ENCODE data around the gene PRX.
A peak's percentile ranks its signal among the peaks of the same experiment; 100 is the strongest.

PRX gene

DNA sequence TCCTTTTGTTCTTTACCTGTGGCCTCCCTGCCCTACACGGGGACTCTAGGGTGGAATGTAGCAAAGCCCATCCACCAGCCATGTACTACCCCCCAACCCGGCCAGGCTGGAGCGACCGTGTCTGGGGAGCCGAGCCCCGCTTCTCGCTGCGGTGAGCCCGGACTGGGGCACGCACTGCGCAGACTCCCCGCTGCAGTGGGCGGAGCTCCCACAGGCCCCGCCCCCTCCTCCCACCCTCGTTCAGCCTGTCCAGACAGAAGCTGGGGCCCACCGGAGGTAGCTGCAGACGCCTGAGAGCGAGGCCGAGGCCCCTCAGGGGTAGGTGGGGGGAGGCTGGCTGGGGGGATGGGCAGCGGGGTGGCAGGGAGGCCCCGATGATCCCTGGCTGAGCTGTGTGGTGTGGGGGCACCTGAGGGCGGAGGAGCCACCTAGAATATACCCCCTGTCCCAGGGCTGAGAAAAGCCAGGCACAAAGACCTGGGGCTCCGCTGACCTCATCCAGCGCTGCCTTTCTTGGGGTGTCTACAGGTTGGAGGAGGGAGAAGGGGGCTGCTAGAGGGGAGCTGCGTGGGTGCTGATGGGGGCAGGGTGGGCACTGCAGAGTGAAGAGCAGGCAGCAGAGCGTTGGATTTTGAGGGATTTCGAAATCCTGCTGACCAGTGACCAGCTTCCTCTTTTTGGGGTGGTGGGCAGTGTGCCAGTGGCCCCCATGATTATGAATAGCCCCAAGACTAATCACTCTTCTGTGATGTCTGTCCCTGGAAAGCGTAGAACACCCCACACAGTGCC lies 47.4 kb downstream of the PRX start:
- DNase-seq (ENCODE audit: low read depth) = peak; percentile 19

DNA sequence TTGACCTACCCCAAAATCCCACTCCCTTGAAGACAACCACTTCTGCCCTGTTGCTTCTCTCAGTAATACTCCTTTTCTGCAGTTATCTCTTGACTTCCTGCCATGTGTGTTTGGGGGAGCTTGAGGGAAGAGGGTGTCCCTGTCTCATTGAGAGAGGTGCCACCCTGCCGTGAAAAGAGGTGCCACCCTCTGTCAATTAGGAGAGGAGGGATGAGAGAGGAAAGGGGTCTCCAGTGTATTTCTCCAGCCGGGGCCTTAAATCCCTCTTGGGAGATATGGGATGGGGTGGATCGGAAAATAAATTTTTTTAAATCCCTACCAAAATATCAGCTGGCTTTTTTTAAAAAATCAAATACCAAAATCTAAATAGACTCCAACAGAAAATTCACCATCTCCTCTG lies 48.2 kb downstream of the PRX start:
- no peak for DNase-seq (ENCODE audit: low read depth)

DNA sequence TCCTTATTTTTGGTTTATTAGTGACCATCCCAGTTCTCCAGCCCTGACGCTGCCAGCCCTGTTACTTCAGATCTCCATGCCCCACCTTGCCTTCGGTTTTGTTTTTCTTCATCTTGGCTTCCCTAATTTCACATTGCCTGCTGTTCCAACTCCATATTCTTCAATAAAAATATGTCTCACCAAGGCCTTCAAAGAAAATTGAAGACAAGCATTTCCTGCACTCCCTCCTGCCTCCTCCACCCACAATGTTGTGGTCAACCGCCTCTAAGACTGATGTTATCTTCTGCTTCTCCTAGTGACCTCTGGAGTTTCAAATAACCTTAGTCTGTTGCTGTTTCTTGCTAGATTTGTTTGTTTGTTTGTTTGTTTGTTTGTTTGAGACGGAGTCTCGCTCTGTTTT lies 50.1 kb downstream of the PRX start:
- DNase-seq (ENCODE audit: low read depth) = no peak

DNA sequence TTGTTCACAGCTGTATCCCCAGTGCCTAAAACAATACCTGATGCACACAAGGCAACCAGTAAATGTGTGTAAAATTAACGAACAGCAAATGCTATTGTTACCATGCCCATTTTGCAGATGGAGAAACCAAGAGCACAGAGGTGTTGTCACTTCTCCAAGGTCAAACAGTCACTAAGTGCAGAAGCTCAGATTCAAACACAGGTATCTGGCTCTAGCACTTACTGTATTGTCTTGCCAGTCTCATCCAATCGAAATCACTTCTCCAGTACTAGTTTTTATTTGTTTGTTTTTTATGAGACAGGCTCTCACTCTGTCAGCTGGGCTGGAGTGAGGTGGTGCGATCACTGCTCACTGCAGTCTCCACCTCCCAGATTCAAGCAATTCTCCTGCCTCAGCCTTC lies 51.0 kb downstream of the PRX start:
- DNase-seq (ENCODE audit: low read depth) = no peak

DNA sequence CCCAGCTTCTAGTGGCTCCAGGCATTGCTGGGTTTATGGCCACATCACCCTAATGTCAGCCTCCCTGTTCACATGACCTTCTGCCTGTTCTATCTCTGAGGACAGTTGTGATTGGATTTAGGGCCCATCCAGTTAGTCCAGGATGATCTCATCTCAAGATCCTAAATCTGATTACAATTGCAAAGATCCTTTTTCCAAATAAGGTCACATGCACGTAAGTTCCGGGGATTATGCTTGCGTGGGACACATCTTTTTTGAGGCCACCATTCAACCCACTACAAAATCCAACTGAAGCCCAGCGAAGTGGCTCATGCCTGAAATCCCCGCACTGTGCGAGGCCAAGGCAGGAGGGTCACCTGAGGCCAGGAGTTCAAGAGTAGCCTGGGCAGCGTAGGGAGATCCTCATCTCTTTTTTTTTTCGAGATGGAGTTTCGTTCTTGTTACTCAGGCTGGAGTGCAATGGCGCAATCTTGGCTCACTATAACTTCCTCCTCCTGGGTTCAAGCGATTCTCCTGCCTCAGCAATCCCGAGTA lies 52.4 kb downstream of the PRX start:
- DNase-seq (ENCODE audit: low read depth) = no peak

DNA sequence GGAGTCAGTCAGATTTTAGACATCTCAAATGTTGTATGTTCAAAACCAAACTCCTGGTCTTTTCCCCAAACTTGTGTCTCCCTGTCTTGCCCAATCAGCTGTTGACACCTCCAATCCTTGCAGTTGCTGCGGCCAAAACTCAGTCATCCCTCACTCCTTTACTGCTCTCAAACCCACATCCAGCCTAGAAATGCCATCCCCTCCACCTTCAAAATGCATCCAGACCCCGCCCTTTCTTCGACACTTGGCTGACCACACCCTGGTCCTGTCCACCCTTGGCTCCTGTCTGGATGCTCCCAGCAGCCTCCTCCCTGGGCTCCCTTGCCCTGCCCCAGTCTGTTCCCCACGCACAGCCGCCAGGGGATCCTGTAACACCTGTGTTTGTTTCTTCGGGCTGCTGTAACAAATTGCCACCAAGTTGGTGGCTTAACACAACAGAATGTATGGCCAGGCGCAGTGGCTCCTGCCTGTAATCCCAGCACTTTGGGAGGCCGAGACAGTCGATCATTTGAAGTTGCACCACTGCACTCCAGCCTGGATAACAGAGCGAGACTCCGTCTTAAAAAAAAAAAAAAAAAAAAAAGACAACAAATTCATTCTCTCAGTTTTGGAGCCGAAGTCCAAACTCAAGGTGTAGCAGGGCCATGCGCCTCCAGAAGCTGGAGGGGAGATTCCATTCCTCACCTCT lies 53.0 kb downstream of the PRX start:
- DNase-seq (ENCODE audit: low read depth) = no peak

DNA sequence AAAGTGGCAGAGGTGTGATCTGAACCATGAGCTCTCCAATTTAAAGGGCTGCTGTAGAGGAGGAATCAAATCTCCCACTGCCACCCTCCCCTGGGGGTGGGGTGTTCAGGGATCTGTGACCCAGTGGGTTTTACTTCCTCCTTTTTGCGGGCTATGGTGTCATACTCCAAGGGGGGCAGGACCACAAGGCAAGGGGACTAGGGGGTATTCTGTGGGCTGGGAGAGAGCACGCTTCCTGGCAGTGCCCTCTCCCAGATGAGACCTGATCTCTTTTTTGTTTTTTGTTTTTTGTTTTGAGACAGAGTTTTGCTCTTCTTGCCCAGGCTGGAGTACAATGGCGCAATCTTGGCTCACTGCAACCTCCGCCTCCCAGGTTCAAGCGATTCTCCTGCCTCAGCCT lies 54.4 kb downstream of the PRX start:
- no peak for DNase-seq (ENCODE audit: low read depth)

DNA sequence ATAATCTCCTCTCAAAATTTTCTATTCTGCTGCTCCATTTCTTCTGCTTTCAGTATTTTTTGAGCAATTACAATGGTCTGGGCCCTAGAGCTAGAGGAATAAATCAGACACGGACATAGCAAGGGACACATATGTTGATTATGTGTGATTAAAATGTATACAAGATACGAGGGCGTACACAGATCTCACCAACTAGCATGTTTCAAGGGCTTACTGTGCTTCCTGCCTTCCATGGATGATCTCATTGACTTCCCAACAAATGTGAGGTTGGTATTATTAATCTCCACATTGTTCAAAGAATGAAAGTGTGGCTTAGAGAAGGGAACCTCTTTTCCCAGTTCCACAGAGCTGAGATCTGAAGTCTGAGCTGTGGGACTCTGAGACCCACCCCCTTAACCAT lies 55.5 kb downstream of the PRX start:
- no peak for DNase-seq (ENCODE audit: low read depth)

DNA sequence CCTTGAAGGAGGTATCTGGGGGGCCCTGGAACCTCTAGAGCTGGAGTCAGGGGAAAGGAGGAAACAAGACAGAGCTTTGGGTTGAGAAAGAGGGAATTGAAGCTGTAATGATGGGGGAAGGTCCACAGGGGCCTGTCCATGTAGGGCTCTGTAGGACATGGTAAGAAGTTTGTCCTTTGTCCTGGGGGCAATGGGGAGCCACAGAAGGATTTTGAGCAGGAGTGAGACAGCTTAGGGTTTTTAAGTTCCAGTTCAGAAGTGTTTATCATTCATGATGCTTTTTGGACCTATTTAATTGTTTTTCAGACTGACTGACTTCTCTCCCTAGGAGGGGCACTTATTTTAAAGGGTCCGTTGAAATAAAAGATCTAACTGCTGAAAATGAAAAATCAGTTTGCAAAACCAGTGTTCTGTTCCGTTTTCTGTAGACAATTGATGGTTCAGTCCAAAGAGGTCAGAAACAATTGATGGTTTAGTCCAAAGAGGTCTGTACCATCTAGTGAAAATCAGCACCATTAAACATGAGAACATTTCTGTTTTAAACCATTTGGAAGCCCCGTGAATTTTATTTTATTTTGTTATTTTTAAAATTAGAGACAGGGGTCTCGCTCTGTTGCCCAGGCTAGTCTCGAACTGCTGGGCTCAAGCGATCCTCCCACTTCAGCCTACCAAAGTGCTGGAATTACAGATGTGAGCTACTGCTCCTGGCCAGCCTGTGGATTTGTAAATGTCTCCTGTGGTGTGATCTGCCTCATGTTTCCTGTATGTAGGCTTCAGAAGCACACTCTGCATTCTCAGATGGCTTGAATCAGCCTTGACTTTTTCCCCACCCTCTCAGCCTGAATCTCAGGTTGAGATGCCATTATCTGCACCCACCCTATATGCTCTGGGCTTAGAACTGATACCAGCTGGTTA lies 56.2 kb downstream of the PRX start:
- DNase-seq (ENCODE audit: low read depth) = no peak

DNA sequence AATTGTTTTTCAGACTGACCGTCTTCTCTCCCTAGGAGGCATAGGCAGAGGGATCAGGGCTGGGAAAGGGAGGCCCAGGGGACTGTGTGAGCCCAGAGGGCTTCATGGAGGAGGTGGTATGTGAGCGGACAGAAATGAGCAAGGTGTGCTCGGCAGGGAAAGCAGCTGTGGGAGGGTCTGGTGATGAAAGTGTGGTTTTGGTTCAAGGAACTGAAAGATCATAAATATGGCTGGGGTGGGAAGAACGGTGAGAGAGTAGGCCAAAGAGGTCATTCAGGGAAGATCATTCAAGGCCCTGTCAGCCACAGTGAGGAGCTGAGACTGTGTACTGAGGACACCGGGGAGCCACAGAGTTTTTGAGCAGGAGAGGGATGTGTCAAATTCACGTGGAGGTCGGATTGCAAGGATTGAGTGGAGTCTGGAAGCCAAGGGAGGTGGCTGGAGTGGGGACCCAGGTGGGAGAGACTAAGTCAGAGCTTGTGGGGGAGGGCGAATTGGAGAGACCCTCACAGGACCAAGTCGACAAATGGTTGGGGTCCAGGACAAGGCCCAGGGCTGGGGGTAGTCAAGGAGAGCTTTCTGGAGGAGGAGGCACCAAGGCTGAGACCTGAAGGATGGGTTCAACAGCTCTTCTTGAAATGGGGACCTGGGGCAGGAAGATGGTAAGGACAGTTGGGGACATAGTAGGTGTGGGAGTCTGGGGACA lies 57.0 kb downstream of the PRX start:
- DNase-seq (ENCODE audit: low read depth) = no peak

DNA sequence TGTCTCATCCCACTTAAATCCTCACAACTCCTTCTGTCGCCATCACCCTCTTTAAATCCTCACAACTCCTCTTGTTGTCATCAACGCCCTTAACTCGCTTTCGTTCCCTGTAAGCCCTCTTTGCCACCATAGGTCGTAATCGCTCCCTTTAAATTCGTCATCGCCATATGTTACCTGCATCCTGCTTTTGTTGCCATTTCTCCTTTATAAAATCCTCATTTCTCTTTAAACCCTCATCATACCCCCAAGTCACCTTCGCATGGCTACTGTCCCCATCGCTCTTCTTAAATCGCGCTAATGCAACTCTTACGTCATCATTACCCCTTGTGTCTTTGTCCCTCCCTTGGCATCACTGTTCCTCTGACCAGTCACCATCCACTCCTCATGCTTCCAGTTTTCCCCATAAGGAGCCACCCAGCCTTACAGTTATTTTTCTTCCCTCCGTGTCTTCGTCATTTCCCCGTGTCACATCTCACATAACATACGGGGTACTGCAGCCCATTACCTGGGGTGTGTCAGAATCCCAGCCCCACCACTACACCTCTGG lies 64.1 kb downstream of the PRX start:
- DNase-seq (ENCODE audit: low read depth) = no peak

DNA sequence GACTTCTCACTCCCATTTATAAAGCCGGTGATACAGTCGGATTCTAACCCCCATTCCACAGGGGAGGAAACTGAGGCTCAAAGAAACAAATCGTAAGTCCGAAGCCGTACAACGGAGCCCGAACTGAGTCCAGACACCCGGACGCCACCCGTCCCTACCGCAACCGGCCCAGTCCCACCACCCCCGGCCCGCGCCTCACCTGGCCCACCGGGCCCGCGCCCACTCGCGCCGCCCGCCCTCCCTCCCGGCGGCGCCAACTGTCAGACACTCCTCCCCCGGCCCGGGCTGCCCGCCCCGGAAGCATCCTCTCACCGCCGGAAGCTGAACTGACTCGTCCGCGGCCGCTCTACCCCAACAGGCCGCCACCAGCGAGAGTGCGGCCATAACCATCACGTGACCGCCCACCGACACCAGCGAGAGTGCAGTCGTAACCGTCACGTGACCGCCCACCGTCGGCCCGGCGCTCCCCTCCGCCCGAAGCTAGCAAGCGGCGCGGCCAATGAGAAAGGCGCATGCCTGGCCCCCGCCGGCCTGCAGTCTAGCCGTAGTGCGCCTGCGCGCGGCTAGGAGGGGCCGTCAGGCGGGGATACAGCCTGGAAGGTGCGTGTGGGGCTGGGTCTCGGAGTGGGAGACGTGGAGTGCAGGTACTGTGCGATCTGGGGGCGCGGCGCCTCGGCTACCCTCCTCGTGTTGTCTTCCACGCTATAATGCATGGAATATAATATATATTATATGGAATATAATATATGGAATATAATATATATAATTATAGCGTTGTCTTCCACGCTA lies 64.9 kb downstream of the PRX start, which contains the start of the genes C19orf47 and PLD3:
Gene C19orf47 (minus strand): TSS at position 273 of the 789 bp plus-strand sequence. CDS start 6,540 bp downstream, outside the sequence.
Gene PLD3 (plus strand): TSS at position 571 of the 789 bp plus-strand sequence. CDS start 17,789 bp downstream, outside the sequence.
- peak; percentile 98 for DNase-seq (ENCODE audit: low read depth)

DNA sequence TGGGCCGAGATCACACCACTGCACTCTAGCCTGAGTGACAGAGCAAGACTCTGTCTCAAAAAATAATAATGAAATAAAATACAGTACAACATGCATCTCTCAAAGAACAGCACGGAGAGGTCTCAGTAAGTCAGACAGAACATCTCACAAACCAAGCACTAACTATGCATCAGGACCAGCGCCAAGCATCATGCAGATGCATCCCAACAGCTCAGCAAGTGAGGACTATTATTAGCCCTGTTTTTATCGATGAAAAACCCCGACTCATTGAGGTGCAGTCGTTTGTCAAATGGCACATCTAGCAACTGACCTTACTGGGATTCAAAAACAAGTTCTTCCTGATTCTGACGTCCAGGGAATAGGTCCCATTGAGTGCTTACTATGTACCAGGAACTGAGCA lies 68.8 kb downstream of the PRX start:
- no peak for DNase-seq (ENCODE audit: low read depth)

All from stimulated activated CD8-positive, alpha-beta memory T cell treated with anti-CD3 and anti-CD28 coated beads, Interleukin-12 subunit alpha, Interleukin-12 subunit beta, amount 100 ng/mL, for 4 hours (primary cell).